Neutrophil (primary cell): ENCODE measurements around the gene CPPED1.

Experiments
- H3K27ac ChIP-seq: fragments of 200-600 bp; sonication (generic); 2 replicates; pipeline ENCODE4 v1.5.1; 2016; ENCODE audit warnings: mild to moderate bottlenecking, moderate library complexity
- H3K27me3 ChIP-seq: fragments of 200-600 bp; sonication (generic); 2 replicates; pipeline ENCODE4 v1.6.0; 2016; ENCODE audit warnings: mild to moderate bottlenecking
- H3K36me3 ChIP-seq: fragments of 200-600 bp; sonication (generic); 2 replicates; pipeline ENCODE4 v1.5.1; 2017
- H3K4me1 ChIP-seq, 2 experiments: fragments of 200-600 bp in 1 of 2; sonication (generic) in 1 of 2; 1 replicate in 1 of 2; 2 replicates in 1 of 2; pipeline versions ENCODE4 v1.5.1 to v1.6.1; 2013 to 2016; ENCODE audit warnings: low read depth in 1 of 2, low read length in 1 of 2, mild to moderate bottlenecking in 1 of 2, moderate library complexity in 1 of 2; ENCODE audit not compliant: control insufficient read depth in 1 of 2, insufficient read depth in 1 of 2
- H3K4me3 ChIP-seq, 2 experiments: fragments of 200-600 bp in 1 of 2; sonication (generic) in 1 of 2; 1 replicate in 1 of 2; 2 replicates in 1 of 2; pipeline ENCODE4 v1.5.1; 2013 to 2016; ENCODE audit warnings: low read depth in 1 of 2, low read length in 1 of 2, mild to moderate bottlenecking in 1 of 2, moderate library complexity in 1 of 2
- H3K9me3 ChIP-seq: fragments of 200-600 bp; sonication (generic); 2 replicates; pipeline ENCODE4 v1.5.1; 2016
- CTCF ChIP-seq: fragments of 200-600 bp; sonication (generic); IDR thresholded peaks from 2 replicates; pipeline ENCODE4 v1.5.1; 2016; ENCODE audit warnings: antibody characterized with exemption

CPPED1 gene

GRCh38 chr16:12742741-12743140 is 60.9 kb downstream of the CPPED1 start:
- H3K4me3 ChIP-seq: no peak overlapping the region
- no peaks in the 10 kb centered on the region for H3K9me3 ChIP-seq
- H3K36me3 ChIP-seq: peaks cover 43% of the 10 kb centered on the region
- no peak for TF ChIP-seq CTCF
- H3K4me1 ChIP-seq: no peaks in the 10 kb centered on the region
- H3K27me3 ChIP-seq: no peaks in the 10 kb centered on the region
- H3K27ac ChIP-seq: no peak overlapping the region

- TF ChIP-seq CTCF: no peak
- Histone ChIP-seq H3K4me3 (no peak overlapping the region), H3K9me3 (no peaks in the 10 kb centered on the region), H3K4me1 (no peaks in the 10 kb centered on the region), H3K27ac (no peak overlapping the region), H3K27me3 (no peaks in the 10 kb centered on the region), H3K36me3 (peaks cover 56% of the 10 kb centered on the region)
These were observed 62.6 kb downstream of the CPPED1 start for GRCh38 chr16:12740986-12741610.

- no peaks in the 10 kb centered on the region for H3K27me3 ChIP-seq
- H3K36me3 ChIP-seq: peaks cover 69% of the 10 kb centered on the region
- TF ChIP-seq CTCF: no peak
- no peak overlapping the region for H3K27ac ChIP-seq
- no peaks in the 10 kb centered on the region for H3K4me1 ChIP-seq
- H3K4me3 ChIP-seq: no peak overlapping the region
- no peaks in the 10 kb centered on the region for H3K9me3 ChIP-seq
These were observed 63.9 kb downstream of the CPPED1 start for GRCh38 chr16:12739738-12740137.

- H3K4me1 ChIP-seq: no peaks in the 10 kb centered on the region
- H3K4me3 ChIP-seq: no peak overlapping the region
- no peaks in the 10 kb centered on the region for H3K9me3 ChIP-seq
- no peak for TF ChIP-seq CTCF
- no peak overlapping the region for H3K27ac ChIP-seq
- peaks cover 80% of the 10 kb centered on the region for H3K36me3 ChIP-seq
- no peaks in the 10 kb centered on the region for H3K27me3 ChIP-seq
These were observed 66.1 kb downstream of the CPPED1 start for GRCh38 chr16:12737563-12737962.

GRCh38 chr16:12735805-12736204 is 67.9 kb downstream of the CPPED1 start:
- H3K27me3 ChIP-seq: no peaks in the 10 kb centered on the region
- H3K4me3 ChIP-seq: no peak overlapping the region
- peaks cover 70% of the 10 kb centered on the region for H3K36me3 ChIP-seq
- no peaks in the 10 kb centered on the region for H3K4me1 ChIP-seq
- no peak for TF ChIP-seq CTCF
- no peaks in the 10 kb centered on the region for H3K9me3 ChIP-seq
- no peak overlapping the region for H3K27ac ChIP-seq
